Testis (tissue), 2 donors: ENCODE measurements around the gene CPXM2.

ENCODE experiments used
- POLR2A ChIP-seq: fragments of 450-650 bp; IDR thresholded peaks from one replicate; pipeline ENCODE4 v1.6.1; 2017; ENCODE audit warnings: antibody characterized with exemption, mild to moderate bottlenecking, moderate library complexity
- TF ChIP-seq, protein P1 (sequence below), 3 experiments: fragments of 450-650 bp in 2 of 3; fragments of 200-600 bp in 1 of 3; sonication (generic) in 1 of 3; IDR thresholded peaks; one replicate each; pipeline ENCODE4 v1.5.1; 2016 to 2019; ENCODE audit warnings: antibody characterized with exemption in 3 of 3, mild to moderate bottlenecking in 2 of 3, moderate library complexity in 1 of 3

- TF ChIP-seq, protein P1, sequence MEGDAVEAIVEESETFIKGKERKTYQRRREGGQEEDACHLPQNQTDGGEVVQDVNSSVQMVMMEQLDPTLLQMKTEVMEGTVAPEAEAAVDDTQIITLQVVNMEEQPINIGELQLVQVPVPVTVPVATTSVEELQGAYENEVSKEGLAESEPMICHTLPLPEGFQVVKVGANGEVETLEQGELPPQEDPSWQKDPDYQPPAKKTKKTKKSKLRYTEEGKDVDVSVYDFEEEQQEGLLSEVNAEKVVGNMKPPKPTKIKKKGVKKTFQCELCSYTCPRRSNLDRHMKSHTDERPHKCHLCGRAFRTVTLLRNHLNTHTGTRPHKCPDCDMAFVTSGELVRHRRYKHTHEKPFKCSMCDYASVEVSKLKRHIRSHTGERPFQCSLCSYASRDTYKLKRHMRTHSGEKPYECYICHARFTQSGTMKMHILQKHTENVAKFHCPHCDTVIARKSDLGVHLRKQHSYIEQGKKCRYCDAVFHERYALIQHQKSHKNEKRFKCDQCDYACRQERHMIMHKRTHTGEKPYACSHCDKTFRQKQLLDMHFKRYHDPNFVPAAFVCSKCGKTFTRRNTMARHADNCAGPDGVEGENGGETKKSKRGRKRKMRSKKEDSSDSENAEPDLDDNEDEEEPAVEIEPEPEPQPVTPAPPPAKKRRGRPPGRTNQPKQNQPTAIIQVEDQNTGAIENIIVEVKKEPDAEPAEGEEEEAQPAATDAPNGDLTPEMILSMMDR (IDR thresholded peaks at IDR 0.05) = no peak
- no peak for TF ChIP-seq POLR2A
Observed at GRCh38 chr10:123935680-123936079, 44.1 kb upstream of the CPXM2 start.
